HG03175 (cell line): ENCODE results near the gene SCN8A.

Source experiments
- ATAC-seq: cut with Tn5 transposase; IDR thresholded peaks from one replicate; pipeline ENCODE4 v1.9.1; 2021; ENCODE audit warnings: mild to moderate bottlenecking, moderate library complexity; ENCODE audit not compliant: unreplicated experiment

The SCN8A gene

DNA sequence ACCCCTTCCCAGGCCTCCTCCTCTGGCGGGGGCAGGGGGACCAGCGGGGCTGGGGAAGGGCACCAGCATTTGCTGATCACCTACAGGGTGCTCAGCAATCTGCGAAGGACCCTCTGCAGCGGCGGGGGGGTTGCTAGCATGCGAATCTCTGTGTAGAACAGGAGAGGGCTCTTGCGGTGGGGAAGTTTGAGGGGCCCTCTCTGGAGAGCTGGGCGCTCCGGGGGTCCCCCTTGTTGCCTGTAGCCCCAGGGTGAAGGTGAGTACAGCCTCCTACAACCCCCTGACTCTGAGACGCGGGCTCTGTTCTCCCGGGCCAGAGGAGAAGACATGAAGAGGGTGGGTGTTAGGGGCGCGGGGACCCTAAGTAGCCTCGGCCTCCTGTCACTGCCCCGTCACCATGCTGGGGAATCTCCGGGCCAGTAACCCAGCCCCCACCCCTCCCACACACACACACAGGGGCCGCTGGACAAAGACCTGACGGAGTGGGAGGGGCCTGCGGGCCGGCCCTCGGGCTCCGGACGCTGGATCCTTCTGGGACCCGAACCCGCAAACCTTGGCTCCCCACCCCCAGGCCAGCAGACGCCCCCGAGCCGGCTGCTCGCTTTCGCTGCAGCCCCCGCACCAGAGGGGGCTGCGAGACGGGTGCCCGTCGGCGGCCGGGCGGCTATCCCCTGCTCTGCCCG is 256.8 kb downstream of the SCN8A start:
- no peak for ATAC-seq

DNA sequence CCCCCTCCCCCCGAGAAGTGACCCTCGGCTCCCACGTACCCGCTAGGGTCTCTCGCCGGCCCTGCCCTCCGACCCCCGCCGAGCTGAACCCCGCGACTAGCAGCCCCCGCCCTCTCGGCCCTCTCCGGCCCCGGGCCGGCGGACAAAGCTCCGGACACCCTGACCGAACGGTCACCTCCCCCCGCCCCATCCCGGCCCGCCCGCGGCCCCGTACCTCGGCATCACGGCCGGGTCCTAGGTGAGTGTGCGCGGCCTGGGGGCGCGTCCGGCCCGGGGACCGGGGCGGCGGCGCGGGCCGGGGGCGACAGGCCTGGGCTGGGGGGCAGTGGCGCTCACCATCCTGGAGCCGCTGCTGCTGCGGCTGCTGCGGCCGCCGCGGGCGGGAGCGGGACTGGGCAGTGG is 257.3 kb downstream of the SCN8A start, which contains the start of gene FIGNL2:
TSS of gene FIGNL2 (minus strand) at position 393 of the 402 bp plus-strand sequence. CDS start 26,305 bp downstream, outside the sequence.
- ATAC-seq = no peak

GRCh38 chr12:51848841-51849735 is 258.1 kb downstream of the SCN8A start:
- no peak for ATAC-seq

- ATAC-seq = no peak
These were observed 259.3 kb downstream of the SCN8A start for GRCh38 chr12:51850081-51850964.

DNA sequence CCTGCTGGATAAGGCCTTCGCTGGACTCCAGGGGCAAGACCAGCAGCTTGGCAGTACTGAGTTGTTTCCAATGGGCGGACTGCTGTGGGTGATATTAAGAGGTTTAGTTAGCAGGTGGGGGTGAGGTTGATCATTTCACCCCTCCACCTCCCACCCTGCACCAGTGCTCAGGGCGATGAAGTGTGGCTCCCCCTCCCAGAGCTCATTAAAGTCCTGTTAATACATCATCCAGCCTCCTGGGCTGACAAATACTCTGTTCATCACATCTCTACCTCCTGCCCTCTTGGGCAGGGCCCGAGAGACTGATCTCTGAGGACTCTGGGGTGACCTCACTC is 259.9 kb downstream of the SCN8A start:
- ATAC-seq = no peak

GRCh38 chr12:51851413-51852124 is 260.5 kb downstream of the SCN8A start:
- ATAC-seq = no peak

DNA sequence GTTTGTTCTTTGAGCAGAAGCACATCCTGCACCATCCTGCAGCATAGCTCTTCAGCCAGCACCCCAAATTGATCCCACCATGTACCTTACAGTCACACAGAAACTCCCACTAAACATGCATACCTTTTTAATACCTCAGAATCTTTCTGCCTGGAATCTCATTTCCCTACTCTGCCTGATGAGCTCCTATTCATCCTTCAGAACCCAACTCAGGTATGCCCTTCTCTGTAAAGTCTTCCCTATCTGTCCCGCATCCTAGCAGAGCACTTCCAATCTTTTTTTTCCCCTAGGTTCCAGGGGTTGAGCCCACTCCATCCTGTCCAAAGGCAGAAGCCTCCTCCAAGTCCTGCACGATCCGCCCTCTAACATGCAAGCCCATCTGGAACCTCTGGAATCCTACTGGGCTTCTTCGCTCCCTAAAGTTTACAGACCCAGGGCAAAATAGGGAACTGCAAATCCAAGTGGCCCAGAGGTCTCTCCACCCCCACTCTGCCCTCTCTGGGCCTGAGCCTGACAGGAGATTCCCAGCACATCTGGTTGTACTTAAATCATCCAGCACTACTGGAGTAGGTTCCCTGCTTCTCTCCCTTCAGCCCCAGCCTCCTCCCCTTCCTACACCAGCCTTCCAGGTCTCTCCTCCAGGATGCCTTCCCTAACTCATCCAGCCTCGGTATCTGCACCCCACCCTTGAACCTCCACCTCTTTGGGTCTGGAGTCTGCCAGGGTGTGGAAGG is 261.5 kb downstream of the SCN8A start:
- no peak for ATAC-seq

GRCh38 chr12:51855586-51856428 is 264.8 kb downstream of the SCN8A start:
- ATAC-seq = no peak

GRCh38 chr12:51860986-51861385 is 270.0 kb downstream of the SCN8A start:
- ATAC-seq = no peak
